HG03108 (cell line): ENCODE results near the gene SRSF5.

Experiments
- ATAC-seq: cut with Tn5 transposase; IDR thresholded peaks from one replicate; pipeline ENCODE4 v1.9.1; 2021; ENCODE audit warnings: moderate library complexity; ENCODE audit not compliant: unreplicated experiment

Gene SRSF5

DNA sequence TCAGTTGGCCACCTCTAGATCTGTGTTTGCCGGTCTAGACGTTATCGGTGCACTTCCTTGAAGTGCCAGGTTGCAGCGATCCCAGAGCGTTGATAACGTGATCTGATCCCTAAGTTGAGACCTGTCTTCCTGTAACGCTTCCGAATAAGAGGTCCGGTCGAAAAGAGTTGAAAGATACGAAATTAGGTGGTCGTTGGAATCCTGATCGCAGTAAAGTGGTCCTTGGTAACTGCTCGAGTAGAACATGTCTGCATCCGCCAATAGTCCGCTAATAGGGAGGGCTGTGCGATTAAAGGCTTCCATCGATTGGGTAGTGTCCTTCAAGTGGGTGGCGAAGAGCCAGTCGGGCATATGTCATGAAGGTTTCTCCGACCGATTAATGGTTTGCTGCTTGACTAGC is 2.7 kb downstream of the SRSF5 start:
- ATAC-seq = no peak

DNA sequence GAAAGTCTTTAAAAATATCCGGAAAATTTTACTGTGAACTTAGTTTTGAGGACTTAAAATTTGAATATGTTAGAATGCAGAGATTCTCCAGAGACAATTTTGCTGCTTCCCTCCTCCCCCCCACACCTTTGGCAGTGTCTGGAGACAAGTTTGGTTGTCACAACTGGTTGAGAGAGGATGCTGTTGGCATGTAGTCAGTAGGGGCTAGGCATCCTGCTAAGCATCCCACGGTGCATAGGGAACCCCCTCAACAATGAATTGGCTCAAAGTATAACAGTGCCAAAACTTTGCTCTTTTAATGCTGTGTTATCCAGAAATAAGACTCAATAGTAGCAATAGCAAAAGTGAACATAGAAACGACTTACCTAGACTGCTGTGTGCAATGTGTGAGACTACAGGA is 3.6 kb downstream of the SRSF5 start:
- no peak for ATAC-seq

DNA sequence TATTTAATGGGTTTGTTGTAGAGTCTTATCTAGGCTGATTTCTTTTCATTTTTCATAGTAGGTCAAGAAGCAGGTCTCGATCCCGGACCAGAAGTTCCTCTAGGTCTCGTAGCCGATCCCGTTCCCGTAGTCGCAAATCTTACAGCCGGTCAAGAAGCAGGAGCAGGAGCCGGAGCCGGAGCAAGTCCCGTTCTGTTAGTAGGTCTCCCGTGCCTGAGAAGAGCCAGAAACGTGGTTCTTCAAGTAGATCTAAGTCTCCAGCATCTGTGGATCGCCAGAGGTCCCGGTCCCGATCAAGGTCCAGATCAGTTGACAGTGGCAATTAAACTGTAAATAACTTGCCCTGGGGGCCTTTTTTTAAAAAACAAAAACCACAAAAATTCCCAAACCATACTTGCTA is 4.2 kb downstream of the SRSF5 start:
- no peak for ATAC-seq

DNA sequence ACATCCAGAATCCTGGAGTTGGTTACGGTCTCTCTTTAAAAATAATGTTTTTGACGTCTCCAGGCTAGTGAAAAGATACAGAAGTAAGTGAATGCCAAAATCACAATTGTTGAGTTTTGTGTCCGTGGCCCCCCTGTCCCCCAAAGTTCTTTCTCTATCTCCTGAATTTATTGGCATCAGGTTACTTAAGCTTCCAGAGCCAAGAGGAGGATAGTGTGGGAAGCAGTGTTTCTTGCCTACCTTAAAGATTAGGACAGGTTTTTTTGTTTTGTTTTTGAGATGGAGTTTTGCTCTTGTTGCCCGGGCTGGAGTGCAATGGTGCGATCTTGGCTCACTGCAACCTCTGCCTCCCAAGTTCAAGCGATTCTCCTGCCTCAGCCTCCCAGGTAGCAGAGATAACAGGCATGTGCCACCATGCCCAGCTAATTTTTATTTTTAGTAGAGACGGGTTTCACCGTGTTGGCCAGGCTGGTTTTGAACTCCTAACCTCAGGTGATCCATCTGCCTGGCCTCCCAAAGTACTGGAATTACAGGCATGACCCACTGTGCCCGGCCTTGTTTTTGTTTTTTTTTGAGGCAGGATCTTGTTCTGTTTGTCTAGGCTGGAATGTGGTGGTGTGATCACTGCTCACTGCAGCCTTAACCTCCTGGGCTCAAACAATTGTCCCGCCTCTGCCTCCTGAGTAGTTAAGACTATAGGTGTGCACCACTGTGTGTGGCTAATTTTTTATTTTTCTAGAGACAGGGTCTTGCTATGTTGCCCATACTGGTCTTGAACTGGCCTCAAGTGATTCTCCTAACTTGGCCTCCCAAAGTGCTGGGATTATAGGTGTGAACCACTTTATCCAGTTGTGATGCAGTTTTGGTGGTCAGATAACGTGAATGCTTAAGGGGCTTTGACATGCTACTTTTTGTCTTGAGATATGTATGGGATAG is 5.4 kb downstream of the SRSF5 start:
- no peak for ATAC-seq

DNA sequence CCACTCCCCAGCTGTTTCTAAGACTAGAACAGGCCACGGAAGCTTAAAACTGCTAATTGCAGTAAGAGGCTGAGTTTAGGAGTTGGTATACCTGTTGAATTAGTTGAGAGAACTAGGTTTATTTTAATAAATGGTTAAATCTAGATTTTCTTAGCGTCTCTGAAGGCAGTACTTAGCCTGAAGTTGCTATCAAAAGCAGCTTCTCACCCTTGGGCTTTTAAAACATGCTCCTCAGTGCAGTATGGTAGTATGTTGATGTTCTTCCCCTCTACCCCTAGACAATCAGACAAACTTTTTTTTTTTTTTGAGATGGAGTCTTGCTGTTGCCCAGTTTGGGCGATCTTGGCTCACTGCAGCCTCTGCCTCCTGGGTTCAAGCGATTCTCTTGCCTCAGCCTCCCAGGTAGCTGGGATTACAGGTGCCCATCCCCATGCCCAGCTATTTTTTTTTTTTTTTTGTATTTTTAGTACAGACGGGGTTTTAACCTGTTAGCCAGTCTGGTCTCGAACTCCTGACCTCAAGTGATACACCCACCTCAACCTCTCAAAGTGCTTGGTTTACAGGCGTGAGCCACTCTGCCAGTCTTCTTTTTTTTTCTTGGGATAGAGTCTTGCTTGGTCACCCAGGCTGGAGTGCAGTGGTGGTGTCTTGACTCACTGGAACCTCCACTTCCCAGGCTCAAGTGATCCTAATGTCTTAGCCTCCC is 6.8 kb downstream of the SRSF5 start:
- ATAC-seq = no peak

DNA sequence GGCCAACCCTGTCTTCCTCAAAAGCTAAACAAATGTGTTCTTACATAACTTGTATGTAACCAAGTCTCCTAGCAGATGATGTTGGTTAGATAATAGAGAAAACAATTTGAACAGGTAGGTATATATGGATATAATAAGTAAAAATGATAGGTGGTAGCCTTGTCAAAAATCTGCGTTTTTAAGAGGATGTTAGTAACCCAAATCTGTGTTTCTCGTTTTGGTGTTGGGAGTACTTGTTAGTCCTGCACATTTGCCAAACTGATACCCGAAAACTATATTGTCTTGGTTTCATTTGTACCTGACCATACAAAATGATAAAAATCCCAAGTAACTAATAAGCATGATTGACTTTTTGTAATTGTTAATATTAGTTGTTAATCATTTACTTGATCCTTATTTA is 8.1 kb downstream of the SRSF5 start:
- ATAC-seq = no peak

DNA sequence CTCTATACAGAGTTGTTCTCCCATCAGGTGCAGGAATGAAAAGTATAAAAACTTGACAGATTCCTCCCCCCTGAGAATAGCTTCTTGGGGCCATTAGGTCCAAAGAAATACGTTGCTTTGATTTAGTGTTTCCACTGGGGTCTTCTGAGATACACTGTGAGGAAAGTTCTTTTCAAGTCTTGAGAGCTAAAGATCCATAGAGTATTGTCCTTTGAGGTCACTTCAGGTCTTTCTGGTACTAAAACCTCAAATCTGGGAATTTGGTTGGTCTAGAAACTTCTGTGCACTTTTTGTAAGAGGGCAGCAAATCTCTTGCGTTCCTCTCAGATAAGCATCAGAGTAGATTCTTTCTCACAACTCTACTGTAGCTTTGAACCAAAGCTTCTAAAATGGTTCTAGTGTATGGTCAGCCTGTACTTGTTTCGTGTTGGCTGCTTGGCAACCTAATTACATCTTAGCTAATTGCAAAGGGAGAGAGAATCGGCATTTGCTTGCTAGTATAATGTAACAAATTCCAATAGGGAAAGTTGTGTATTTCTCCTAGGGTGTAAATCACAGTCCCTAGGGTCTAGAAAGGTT is 10.0 kb downstream of the SRSF5 start:
- no peak for ATAC-seq

DNA sequence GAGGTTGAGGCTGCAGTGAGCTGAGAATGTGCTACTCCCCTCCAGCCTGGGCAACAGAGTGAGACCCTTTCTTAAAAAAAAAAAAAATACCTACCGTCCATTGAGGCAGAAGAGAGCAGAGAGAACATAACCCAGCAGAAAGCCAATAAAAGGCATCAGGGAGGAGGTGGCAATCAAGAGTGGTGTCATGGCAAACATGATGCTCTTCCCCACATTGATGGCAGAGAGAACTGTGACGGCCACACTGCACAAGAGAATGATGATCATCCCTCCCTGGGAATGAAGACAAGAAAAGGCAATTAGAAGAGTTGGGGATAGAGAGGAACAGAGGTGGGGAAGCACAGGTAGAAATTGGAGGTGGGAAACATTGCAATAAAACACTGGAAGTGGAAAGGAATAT is 12.1 kb downstream of the SRSF5 start:
- ATAC-seq = no peak

DNA sequence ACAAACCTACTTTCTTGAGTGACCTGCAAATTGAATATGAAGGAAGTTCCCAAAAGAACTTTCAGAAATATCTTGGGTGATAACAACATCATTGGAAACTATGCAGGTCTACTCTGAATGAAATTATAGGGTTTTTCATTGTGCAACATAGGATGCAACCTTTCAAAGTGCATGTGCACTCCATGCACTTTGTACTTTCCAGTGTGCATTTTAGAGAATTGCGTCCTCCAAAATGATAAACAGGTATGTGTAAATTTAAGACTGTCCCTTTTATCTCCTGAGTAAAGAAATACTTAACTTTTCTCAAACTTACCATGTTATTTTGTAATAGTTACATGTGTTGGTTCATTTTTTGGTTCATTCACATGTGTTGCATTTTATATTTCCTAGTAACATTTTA is 13.2 kb downstream of the SRSF5 start:
- ATAC-seq = no peak

DNA sequence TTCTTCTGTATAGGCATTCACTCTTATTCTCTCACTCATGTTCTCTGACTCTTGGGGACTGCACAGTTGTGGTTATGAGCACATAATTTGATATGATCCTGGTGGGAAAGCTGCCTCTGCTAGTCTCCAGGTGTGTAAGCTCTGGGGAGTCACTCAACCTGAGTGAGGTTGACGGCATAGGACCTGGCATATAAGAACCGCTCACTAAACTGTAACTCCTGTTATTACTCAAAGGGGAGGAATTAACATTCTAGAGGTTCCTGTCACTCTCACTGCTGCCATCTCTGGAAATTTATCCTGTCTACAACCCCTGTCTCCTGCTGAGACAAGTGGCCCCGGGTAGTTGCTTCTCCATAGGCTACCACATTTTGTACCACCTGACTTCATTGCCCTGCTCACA is 14.0 kb downstream of the SRSF5 start:
- ATAC-seq = no peak

DNA sequence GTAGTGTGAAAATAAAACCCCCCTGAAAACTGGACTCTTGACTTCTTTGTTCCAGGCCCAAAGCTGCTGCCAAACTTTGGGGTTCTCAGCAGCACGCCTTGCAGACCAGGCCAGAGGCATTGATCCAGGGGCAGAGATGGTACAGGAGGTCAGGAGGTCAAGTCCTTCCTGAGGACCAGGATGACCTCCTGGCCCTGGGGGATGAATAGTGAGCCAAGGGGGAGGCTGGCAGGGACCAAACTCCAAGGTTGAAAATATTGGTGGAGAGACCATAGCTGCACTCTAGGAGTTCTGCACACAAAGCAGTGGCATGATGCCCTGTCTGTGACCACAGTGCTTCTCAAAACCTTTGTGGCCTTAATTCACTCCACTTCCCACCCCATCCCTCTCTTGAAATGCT is 18.0 kb downstream of the SRSF5 start:
- ATAC-seq = no peak

DNA sequence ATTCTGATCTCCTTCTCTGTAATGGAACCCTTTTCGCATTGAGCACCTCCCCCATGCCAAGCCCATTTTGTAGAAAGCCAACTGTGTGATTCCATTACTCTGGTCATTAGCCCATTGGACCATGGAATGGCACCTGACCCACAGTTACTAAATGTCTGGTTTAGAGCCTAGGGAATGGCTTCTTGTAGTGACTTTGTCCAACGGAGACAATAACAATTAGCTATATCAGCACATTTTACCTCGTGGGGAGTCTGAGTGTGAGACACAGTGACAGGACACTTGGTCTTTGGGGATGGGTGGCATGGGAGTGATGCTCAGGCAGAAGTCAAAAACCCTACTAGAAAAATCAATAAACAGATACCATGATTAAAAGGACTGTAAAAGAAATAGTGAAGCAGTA is 19.7 kb downstream of the SRSF5 start:
- no peak for ATAC-seq

DNA sequence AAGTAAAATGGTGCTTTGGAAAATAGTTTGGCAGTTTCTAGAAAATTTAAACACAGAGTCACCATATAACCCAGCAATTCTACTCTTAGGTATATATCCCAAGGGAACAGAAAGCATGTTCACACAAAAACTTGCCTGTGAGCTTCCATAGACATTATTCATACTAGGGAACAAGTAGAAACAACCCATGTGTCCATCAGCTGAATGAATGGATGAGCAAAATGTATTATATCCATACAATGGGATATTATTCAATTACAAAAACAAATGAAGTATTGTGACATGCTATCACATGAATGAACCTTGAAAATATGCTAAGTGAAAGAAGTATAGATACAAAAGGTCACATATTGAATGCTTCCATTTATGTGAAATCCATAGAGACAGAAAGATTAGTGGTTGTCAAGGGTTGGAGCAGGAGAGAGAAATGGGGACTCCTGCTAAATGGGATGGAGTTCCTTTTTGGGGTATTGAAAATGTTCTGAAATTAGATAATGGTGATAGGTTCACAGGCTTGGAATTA is 22.2 kb downstream of the SRSF5 start:
- ATAC-seq = no peak

DNA sequence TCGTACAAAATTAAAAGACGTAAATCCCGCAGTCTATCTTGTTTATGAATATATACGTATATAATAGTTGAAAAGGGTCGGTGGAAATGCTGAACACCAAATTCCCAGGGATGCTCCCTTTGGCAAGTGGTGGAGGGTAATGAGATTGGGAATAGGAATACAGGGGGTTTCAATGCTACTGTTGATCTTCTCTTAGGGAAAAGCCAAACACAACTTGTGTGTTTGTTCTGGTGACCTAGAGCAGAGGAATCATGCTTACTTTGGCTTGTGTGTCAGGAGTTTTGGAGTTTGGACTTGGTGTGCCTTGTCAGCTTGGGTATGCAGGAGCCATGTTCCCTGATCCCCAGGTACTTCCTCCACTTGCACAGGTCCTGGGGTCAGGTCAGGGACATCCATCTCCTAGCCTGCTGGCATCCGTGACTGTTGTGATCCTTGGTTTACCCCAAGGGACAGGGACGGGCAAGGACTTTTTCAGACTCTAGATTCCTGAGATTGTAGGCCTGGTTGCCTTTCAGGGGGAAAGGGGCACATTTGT is 26.0 kb downstream of the SRSF5 start:
- no peak for ATAC-seq

DNA sequence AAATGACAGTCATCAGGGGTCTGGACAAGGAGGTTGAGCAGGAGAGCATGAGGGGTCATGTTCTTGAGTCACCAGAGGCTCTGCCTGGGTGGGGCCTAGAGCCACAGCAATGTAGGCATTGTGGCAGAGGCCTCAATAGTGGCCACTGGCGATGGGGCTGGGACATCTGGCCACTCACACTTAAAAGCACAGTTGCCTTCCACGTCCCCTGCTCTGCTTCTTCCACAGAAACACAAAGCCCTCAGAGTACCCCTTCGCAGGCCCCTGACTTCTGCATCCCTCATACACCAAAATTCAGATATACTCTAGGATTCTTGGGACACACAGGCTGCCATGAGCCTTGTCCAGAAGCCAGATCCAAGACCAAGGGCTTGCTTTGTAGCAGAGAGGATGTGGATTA is 27.8 kb downstream of the SRSF5 start:
- ATAC-seq = no peak

DNA sequence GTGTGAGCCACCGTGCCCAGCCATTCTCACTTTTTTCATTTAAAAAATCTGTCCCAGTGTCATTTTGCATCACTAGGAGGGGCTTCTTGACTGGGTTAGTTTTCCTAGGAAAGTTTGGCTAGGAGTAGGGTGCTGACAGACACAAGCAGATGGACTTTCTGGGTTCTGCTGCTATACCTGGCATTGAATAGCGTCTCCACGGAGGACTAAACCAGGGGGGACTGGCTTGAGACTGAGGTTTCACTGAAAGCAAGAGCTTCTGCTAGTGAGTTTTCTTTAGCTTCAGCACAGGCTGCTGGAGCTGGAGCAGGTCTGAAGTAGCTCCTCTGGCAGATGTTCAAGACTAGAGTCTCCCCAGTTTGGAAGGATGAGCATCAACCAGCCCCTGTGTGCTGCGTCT is 28.7 kb downstream of the SRSF5 start:
- ATAC-seq = no peak

DNA sequence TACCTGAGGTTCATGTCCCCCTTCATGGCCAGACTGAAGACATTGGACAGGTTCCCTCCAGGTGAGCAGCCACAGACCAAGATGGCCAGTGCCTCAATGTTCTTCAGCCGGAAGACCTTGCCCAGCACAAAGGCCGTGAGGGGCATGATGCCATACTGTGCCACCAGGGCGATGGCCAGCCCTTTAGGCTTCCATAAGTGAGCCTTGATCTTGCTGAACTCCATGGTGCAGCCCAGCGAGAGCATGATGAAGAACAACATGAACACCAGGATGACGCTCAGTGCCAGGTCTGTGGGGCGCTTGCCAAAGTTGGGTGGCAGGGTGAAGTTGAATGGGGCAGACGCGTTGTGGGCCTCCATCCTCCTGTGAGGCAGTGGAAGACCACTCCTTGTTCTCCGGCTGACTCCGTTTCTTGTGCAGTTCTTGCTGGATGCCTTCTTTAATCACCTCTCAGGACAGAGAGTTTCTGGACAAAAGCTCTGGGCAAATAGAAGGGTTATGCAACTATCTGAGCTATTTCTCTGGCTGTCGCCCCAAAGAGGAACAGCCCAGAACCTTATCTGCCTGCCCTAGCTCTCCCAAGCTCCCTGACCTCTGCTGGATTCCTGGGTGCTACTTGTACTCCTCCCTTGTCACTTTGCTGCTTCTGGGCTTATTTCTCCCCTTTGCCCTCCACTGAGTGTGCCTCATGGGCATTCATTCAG is 30.0 kb downstream of the SRSF5 start, which contains the start of gene SLC10A1:
SLC10A1 (minus strand) TSS at position 445 of the 704 bp plus-strand sequence; CDS start at position 359, 86 bp downstream.
- no peak for ATAC-seq

DNA sequence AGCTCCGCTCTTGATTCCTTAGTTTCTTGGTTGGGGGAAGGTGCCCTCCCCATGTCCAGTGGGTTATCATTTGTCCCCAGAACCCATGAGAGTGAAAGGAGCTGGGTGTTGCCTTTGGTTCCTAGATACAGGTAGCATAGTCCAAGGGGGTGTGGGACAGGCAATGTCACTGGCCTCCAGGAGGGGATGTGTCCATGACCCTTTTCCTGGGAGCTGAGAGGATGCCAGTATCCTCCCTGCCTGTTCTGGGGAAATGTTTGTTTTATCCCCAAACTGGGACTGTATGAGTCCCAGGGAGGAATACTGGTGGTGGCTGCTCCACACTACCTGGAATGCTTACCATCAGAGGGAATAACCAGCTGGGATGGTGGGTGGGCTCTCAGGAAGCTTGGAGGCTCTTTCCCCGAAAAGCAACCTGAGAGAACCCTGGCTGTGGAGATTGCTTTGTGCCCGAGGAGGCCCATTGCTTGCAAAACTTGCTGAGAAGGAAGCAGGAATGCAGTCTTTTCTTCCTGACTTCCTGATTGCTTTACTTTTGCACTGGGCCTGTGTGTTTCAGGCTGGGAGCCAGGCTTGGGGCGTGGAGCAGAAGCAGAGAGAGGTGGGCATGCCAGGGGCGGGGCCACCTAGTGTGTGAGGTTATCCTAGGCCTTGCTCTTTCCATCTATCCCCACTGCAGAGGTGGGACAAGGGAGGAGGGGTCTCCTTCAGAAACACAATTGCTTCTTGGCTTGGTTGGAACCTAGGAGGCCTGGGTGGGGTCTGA is 30.8 kb downstream of the SRSF5 start:
- no peak for ATAC-seq

DNA sequence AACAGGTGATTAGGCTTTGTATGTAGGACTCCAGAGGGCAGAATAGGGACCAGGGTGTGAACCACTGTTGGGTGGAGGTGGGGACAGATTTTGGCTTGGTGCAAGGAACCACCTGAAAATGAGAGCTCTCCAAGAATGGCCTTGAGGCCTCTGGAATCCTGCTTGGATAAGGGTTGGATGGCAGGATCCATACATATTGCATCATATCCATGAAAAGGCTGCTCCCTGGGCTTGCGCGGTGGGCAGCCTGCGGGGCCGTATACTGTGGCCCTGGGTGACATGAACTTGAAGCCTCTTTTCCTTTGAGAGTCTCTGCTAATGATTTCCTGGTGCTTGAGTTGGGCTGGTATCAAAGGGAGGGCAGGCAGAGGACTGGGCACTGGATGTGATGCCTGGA is 31.4 kb downstream of the SRSF5 start:
- no peak for ATAC-seq

DNA sequence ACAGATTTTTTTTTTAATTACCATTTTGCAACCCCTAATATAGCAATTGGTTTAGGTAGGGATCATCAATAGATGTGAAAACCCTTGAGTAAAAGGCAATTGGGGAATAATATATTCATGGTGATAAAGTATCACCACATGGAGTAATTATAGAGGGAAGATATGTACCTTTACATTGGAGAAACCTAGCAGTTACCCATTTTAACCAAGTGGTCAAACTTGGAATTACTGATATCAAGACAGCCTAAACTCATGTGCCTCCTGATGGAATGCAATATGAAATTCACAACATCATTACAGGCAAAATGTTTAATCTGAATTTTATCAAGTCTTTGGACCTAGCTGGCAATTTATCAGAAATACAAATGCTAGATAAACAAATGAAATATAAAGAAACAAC is 36.8 kb downstream of the SRSF5 start:
- no peak for ATAC-seq
